AG09319 (cell line): ENCODE measurements around the gene POR.

ENCODE experiments used
- DNase-seq: peaks from one replicate; pipeline ENCODE4 v3.0.0-alpha.2; 2010; ENCODE audit warnings: low read depth; ENCODE audit errors: extremely low read depth
- CTCF ChIP-seq: IDR thresholded peaks from 2 replicates; pipeline ENCODE4 v1.5.1; 2011; ENCODE audit warnings: low read depth, mild to moderate bottlenecking, inconsistent platforms, low read length, moderate library complexity

POR gene

DNA sequence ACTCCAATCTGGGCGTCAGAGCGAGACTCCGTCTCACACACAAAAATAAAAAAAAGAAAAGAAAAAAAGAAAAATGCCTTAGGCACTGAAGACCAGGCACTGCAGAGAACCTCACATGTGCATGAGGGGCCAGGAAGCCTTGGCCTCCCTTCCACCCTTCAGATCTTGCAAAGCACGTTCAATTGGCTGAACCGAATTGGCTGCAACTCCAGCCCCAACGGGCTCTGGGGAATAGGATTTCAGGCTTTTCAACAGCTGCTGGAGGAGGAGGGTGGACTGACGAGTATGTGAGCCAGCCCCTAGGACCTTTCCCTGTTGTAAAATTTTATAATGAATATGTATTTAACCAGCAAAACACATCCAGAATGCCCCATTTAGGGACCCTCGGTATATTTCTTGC is 62.8 kb downstream of the POR start:
- no peak for DNase-seq
- TF ChIP-seq CTCF, result no peak

GRCh38 chr7:75979759-75980429 is 64.9 kb downstream of the POR start:
- TF ChIP-seq CTCF, result no peak
- DNase-seq, result no peak

- DNase-seq, result no peak
- TF ChIP-seq CTCF, result no peak
Observed at GRCh38 chr7:75980430-75981202, 65.7 kb downstream of the POR start.

DNA sequence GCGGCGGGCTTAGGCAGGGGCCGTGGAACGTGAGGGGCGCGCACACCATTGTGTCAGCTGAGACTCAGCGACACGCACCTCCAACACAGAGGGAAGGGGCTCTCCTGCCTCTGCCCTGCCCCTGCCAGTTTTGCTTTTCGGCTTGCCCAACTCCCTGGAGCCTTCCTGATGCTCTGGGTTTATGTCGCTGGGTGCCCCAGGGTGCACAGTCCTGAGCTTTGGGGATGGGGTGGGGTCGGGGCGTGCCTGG is 66.2 kb downstream of the POR start:
- no peak for TF ChIP-seq CTCF
- DNase-seq, result no peak

GRCh38 chr7:75981453-75982305 is 66.7 kb downstream of the POR start:
- no peak for DNase-seq
- TF ChIP-seq CTCF, result no peak

GRCh38 chr7:75982306-75983064 is 67.5 kb downstream of the POR start:
- no peak for TF ChIP-seq CTCF
- DNase-seq, result no peak
